Endothelial cell of umbilical vein (primary cell): Measurements from ENCODE around the gene EVC. TPM values are rescaled to one million over a fixed set of nuclear protein-coding genes. Genes with fewer than 3 reads are reported as not detected.

Source experiments
- BruUV-seq: library from RNA; stranded (reverse); fragments of 400-500 nt; replicated peaks from 2 replicates; lab custom pipeline; 2021; lab: Mats Ljungman, UMichigan
- CTCF ChIA-PET: fragments of 300-600, 350-600 bp; sonication (Branson Sonifier 250); formaldehyde crosslinking; loops from one replicate; lab custom pipeline; 2021; ENCODE audit warnings: antibody characterized with exemption, inconsistent platforms; lab: Charles Lee
- POLR2A ChIA-PET: fragments of 300-600, 350-600 bp; sonication (Branson Sonifier 250); formaldehyde crosslinking; loops from one replicate; lab custom pipeline; 2021; ENCODE audit warnings: antibody characterized with exemption, inconsistent platforms; lab: Charles Lee
- DNase-seq: peaks from one replicate; pipeline ENCODE4 v3.0.0-alpha.2; 2011; ENCODE audit warnings: low read depth, low spot score
- FAIRE-seq: peaks from 2 replicates; lab custom pipeline; 2011; peaks lifted over from hg19 to GRCh38; lab: Jason Lieb, UNC
- H2AFZ ChIP-seq: 2 replicates; pipeline ENCODE4 v1.6.0; 2012; ENCODE audit warnings: low read depth, low read length, control low read depth, inconsistent platforms
- H3K27ac ChIP-seq: 2 replicates; pipeline ENCODE4 v1.5.1; 2011; ENCODE audit warnings: low read depth, mild to moderate bottlenecking, control low read depth, low read length, moderate library complexity; ENCODE audit not compliant: insufficient read depth
- H3K27me3 ChIP-seq, 2 experiments: 2 replicates each; pipeline versions ENCODE4 v1.6.0 to v1.6.1; 2011; ENCODE audit warnings: low read length in 2 of 2, mixed read lengths in 1 of 2; ENCODE audit not compliant: control insufficient read depth in 2 of 2, insufficient read depth in 2 of 2
- H3K36me3 ChIP-seq, 2 experiments: 2 replicates in 1 of 2; 3 replicates in 1 of 2; pipeline ENCODE4 v1.5.1; 2011; ENCODE audit warnings: low read length in 2 of 2, mild to moderate bottlenecking in 1 of 2, moderate library complexity in 1 of 2; ENCODE audit not compliant: control insufficient read depth in 2 of 2, insufficient read depth in 2 of 2; ENCODE audit errors: extremely low read depth in 1 of 2
- H3K4me1 ChIP-seq: 3 replicates; pipeline ENCODE4 v1.5.1; 2011; ENCODE audit warnings: mild to moderate bottlenecking, low read length; ENCODE audit not compliant: control insufficient read depth, insufficient read depth; ENCODE audit errors: extremely low read depth
- H3K4me2 ChIP-seq: 2 replicates; pipeline ENCODE4 v1.6.1; 2011; ENCODE audit warnings: low read length, control low read depth, mixed read lengths; ENCODE audit not compliant: insufficient read depth
- H3K4me3 ChIP-seq, 3 experiments: fragments of 200-600 bp in 1 of 3; sonication (generic), shearing (Covaris generic) in 1 of 3; replicated peaks in 1 of 3; 2 replicates each; pipeline ENCODE4 v1.5.1; 2011 to 2016; ENCODE audit warnings: control low read depth in 3 of 3, low read length in 3 of 3, mild to moderate bottlenecking in 2 of 3, inconsistent platforms in 1 of 3, low read depth in 1 of 3, moderate library complexity in 1 of 3; ENCODE audit not compliant: insufficient read depth in 1 of 3
- H3K79me2 ChIP-seq: 2 replicates; pipeline ENCODE4 v1.6.0; 2012; ENCODE audit warnings: low read length, inconsistent platforms; ENCODE audit not compliant: control insufficient read depth, insufficient read depth
- H3K9ac ChIP-seq: replicated peaks from 2 replicates; pipeline ENCODE3; 2011; ENCODE audit warnings: low read length, control low read depth; ENCODE audit not compliant: insufficient read depth; ENCODE audit errors: extremely low read depth
- H3K9me1 ChIP-seq: replicated peaks from 3 replicates; pipeline ENCODE4 v1.6.0; 2011; ENCODE audit warnings: mild to moderate bottlenecking, low read length; ENCODE audit not compliant: control insufficient read depth, insufficient read depth; ENCODE audit errors: extremely low read depth
- H3K9me3 ChIP-seq: replicated peaks from 2 replicates; pipeline ENCODE4 v1.5.1; 2012; ENCODE audit warnings: low read length, inconsistent platforms; ENCODE audit not compliant: control insufficient read depth, insufficient read depth
- H4K20me1 ChIP-seq: replicated peaks from 2 replicates; pipeline ENCODE3; 2011; ENCODE audit warnings: mild to moderate bottlenecking, low read length; ENCODE audit not compliant: control insufficient read depth, insufficient read depth; ENCODE audit errors: extremely low read depth
- EZH2 ChIP-seq: IDR thresholded peaks from 2 replicates; pipeline ENCODE4 v1.6.1; 2012; ENCODE audit warnings: borderline replicate concordance, low read depth, mild to moderate bottlenecking, moderate library complexity, low read length, inconsistent platforms; ENCODE audit not compliant: severe bottlenecking
- FOS ChIP-seq: IDR thresholded peaks from 2 replicates; pipeline ENCODE4 v1.6.1; 2011; ENCODE audit warnings: mild to moderate bottlenecking, low read length, moderate library complexity, borderline replicate concordance; ENCODE audit not compliant: insufficient read depth
- GATA2 ChIP-seq: IDR thresholded peaks from 2 replicates; pipeline ENCODE4 v1.7.0; 2011; ENCODE audit warnings: low read depth, mild to moderate bottlenecking, moderate library complexity, mixed read lengths, low read length; ENCODE audit not compliant: insufficient read length, insufficient read depth
- JUN ChIP-seq: IDR thresholded peaks from 2 replicates; pipeline ENCODE4 v1.6.1; 2011; ENCODE audit warnings: borderline replicate concordance, low read depth; ENCODE audit not compliant: insufficient read length, insufficient read depth
- MAX ChIP-seq: IDR thresholded peaks from 2 replicates; pipeline ENCODE4 v1.6.1; 2011; ENCODE audit not compliant: insufficient read depth, insufficient read length
- MYC ChIP-seq: IDR thresholded peaks from one replicate; pipeline ENCODE4 v1.6.1; 2011; ENCODE audit warnings: mild to moderate bottlenecking, low read depth, low read length
- POLR2A ChIP-seq: IDR thresholded peaks from 2 replicates; pipeline ENCODE4 v1.6.1; 2012; ENCODE audit warnings: low read depth, mild to moderate bottlenecking, control low read depth, low read length
- POLR2AphosphoS5 ChIP-seq: IDR thresholded peaks from 2 replicates; pipeline ENCODE4 v1.6.1; 2012; ENCODE audit warnings: low read depth, mild to moderate bottlenecking, control low read depth, low read length, moderate library complexity; ENCODE audit not compliant: insufficient read depth
- dilution Hi-C: fragments of 300-500 bp; cut with MboI; formaldehyde crosslinking; loops from one replicate; pipeline ENCODE4 v1.15.0; 2019; ENCODE audit warnings: low sequenced_read_pairs; ENCODE audit not compliant: extremely low pct_ligation_motif_present
- intact Hi-C: fragments of 100-400 bp; cut with micrococcal nuclease; formaldehyde crosslinking; loops from one replicate; pipeline ENCODE4 v1.10.0; 2022
- polyA plus RNA-seq, 4 experiments: library from polyadenylated mRNA; depleted of rRNA in 3 of 4; stranded (reverse) in 3 of 4; unstranded in 1 of 4; fragments of >200 nt; gene quantifications; 2 replicates each; pipeline versions ENCODE4 v1.2.1 to v1.2.3, GENCODE V29; 2011 to 2012; ENCODE audit warnings: missing spikeins in 1 of 4
- total RNA-seq: library from RNA; stranded (reverse); gene quantifications from 2 replicates; pipeline ENCODE4 v1.2.3, GENCODE V29; 2021
- TF ChIP-seq, protein P1 (sequence below), 2 donors: IDR thresholded peaks; 1 replicate in 1 of 2; 2 replicates in 1 of 2; pipeline ENCODE4 v1.5.1; 2011; ENCODE audit warnings: low read length in 2 of 2, mild to moderate bottlenecking in 2 of 2, moderate library complexity in 2 of 2, control low read depth in 1 of 2, inconsistent platforms in 1 of 2, low read depth in 1 of 2; ENCODE audit not compliant: insufficient read depth in 1 of 2; ENCODE audit errors: extremely low read depth in 1 of 2

EVC gene
- total and polyA plus RNA-seq, 2 donors (not counting 3 experiments of a cell fraction or from before 2014, with no cell fraction given), result 6.3 to 31.6 TPM

DNA sequence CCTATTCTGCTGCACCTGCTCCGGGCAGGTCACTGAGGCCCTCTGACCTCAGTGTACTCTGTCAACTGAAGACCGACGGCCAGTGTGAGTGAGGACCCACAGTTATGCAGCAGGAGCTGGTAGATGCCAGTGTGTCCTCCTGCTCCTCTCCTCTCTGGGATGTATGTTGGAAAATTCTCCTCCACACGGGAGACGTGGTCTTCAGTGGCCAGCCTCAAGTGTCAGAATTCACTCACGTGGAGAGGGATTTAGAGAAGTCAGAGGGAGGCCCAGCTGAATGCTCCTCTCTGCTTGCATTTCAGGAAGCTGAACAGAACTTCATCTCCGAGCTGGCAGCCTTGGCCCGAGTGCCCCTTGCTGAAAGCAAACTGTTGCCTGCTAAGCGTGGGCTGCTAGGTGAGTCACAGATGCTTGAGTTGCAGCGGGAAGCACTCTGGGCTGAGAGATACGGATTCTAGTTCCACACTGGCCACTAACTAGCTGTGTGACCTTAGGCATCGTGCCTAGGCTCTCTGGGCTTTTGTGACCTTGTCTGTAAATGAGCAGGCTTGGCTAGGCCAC, 98.3 kb downstream of the EVC start:
- no peak for DNase-seq
- POLR2A ChIA-PET, result no interaction called here
- TF ChIP-seq GATA2 (no peak), FOS (no peak)
- H3K4me2 ChIP-seq, result no peak overlapping the region
- H4K20me1 ChIP-seq, result no peaks in the 10 kb centered on the region
- intact Hi-C loops (no loop called here), dilution Hi-C loops (no loop called here)
- H3K9ac ChIP-seq, result no peak overlapping the region
- H2AFZ ChIP-seq, result no peak overlapping the region
- no TSS peak for BruUV-seq
- H3K9me1 ChIP-seq, result no peaks in the 10 kb centered on the region
- H3K36me3 ChIP-seq, result peaks cover 0 to 51% of the 10 kb centered on the region in 2 experiments
- H3K79me2 ChIP-seq, result no peaks in the 10 kb centered on the region
- no peak for FAIRE-seq
- H3K4me3 ChIP-seq, result no peak overlapping the region
- CTCF ChIA-PET, result interaction anchor here (1.0 kb wide), 1 partner anchor 12 kb away, joined by 3 read pairs; no protein-coding TSS in a partner anchor
- no peaks in the 10 kb centered on the region for H3K27me3 ChIP-seq
- no peaks in the 10 kb centered on the region for H3K9me3 ChIP-seq
- H3K4me1 ChIP-seq, result no peaks in the 10 kb centered on the region
- H3K27ac ChIP-seq, result no peak overlapping the region

GRCh38 chr4:5810151-5810550, 99.2 kb downstream of the EVC start:
- POLR2A ChIA-PET, result no interaction called here
- dilution Hi-C loops (no loop called here), intact Hi-C loops (loop anchor here (5.0 kb wide), 1 partner anchor 408 kb away; no protein-coding TSS in a partner anchor)
- Histone ChIP-seq H3K9me1 (no peaks in the 10 kb centered on the region), H3K36me3 (peaks cover 0 to 46% of the 10 kb centered on the region in 2 experiments), H3K9me3 (no peaks in the 10 kb centered on the region), H3K4me2 (no peak overlapping the region), H3K27me3 (no peaks in the 10 kb centered on the region), H4K20me1 (no peaks in the 10 kb centered on the region), H3K4me1 (no peaks in the 10 kb centered on the region), H2AFZ (no peak overlapping the region), H3K4me3 (no peak overlapping the region), H3K79me2 (no peaks in the 10 kb centered on the region), H3K9ac (no peak overlapping the region), H3K27ac (no peak overlapping the region)
- CTCF ChIA-PET, result no interaction called here
- DNase-seq (no peak), FAIRE-seq (no peak)
- TF ChIP-seq, protein P1, sequence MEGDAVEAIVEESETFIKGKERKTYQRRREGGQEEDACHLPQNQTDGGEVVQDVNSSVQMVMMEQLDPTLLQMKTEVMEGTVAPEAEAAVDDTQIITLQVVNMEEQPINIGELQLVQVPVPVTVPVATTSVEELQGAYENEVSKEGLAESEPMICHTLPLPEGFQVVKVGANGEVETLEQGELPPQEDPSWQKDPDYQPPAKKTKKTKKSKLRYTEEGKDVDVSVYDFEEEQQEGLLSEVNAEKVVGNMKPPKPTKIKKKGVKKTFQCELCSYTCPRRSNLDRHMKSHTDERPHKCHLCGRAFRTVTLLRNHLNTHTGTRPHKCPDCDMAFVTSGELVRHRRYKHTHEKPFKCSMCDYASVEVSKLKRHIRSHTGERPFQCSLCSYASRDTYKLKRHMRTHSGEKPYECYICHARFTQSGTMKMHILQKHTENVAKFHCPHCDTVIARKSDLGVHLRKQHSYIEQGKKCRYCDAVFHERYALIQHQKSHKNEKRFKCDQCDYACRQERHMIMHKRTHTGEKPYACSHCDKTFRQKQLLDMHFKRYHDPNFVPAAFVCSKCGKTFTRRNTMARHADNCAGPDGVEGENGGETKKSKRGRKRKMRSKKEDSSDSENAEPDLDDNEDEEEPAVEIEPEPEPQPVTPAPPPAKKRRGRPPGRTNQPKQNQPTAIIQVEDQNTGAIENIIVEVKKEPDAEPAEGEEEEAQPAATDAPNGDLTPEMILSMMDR (IDR thresholded peaks at IDR 0.05; ENCODE audit: extremely low read depth in 1 of 2, insufficient read depth in 1 of 2, low read depth in 1 of 2, low read length in 2 of 2), result no peak
- TF ChIP-seq FOS, result no peak
- TF ChIP-seq POLR2A, result no peak
- no peak for TF ChIP-seq MAX
- no peak for TF ChIP-seq JUN
- TF ChIP-seq GATA2, result no peak
- TF ChIP-seq POLR2AphosphoS5, result no peak
- no peak for TF ChIP-seq MYC
- TF ChIP-seq EZH2, result no peak
- BruUV-seq, result no TSS peak
